NB4 (cell line): ENCODE measurements around the gene COQ4.
"Not testable (repeated sequence)": the region's sequence is repeated elsewhere in the genome, so short reads cannot be mapped to it uniquely, and the experiment has no call there.

Source experiments
- DNase-seq: peaks from one replicate; pipeline ENCODE4 v3.0.0; 2010; ENCODE audit warnings: low read depth
- H3K4me3 ChIP-seq: one replicate; pipeline ENCODE4 v1.5.1; 2011; ENCODE audit warnings: mild to moderate bottlenecking, low read depth, low read length, moderate library complexity
- CTCF ChIP-seq: IDR thresholded peaks from one replicate; pipeline ENCODE4 v1.5.1; 2012; ENCODE audit warnings: low read depth, low read length
- MAX ChIP-seq: IDR thresholded peaks from 2 replicates; pipeline ENCODE4 v1.6.1; 2011; ENCODE audit warnings: low read depth, low read length
- MYC ChIP-seq: IDR thresholded peaks from 2 replicates; pipeline ENCODE4 v1.6.1; 2011; ENCODE audit warnings: low read depth, low read length
- POLR2A ChIP-seq: IDR thresholded peaks from 2 replicates; pipeline ENCODE4 v1.6.1; 2011; ENCODE audit warnings: mild to moderate bottlenecking; ENCODE audit not compliant: insufficient read length; ENCODE audit errors: extremely low read depth

COQ4 gene

GRCh38 chr9:128322404-128323211 lies at the start of gene COQ4, which contains the start of gene TRUB2:
Gene COQ4, plus strand, starts transcription at chr9:128322839. Its CDS starts 20 bp downstream, at chr9:128322859.
Gene TRUB2, minus strand, starts transcription at chr9:128322447. Its CDS starts 39 bp downstream, at chr9:128322408.
- H3K4me3 ChIP-seq = peak within 1 kb of the TSS; percentile 89
- peak; percentile 96 for DNase-seq
- TF ChIP-seq POLR2A (peak; percentile 84), MAX (peak; percentile 95), CTCF (no peak), MYC (peak; percentile 98)

GRCh38 chr9:128274245-128274644 lies 48.4 kb upstream of the COQ4 start:
- H3K4me3 ChIP-seq = no peak overlapping the region
- no peak for DNase-seq
- TF ChIP-seq CTCF = no peak
- TF ChIP-seq MAX = no peak
- no peak for TF ChIP-seq POLR2A
- no peak for TF ChIP-seq MYC

GRCh38 chr9:128275198-128276007 lies 47.2 kb upstream of the COQ4 start, which contains the start of gene GOLGA2:
Gene GOLGA2, minus strand, starts transcription at chr9:128276007. Its CDS starts 31 bp downstream, at chr9:128275976.
- peak; percentile 28 for DNase-seq
- TF ChIP-seq MAX = no peak
- TF ChIP-seq MYC = no peak
- TF ChIP-seq POLR2A = no peak
- TF ChIP-seq CTCF = no peak
- H3K4me3 ChIP-seq = peak within 1 kb of the TSS; percentile 72

GRCh38 chr9:128276008-128276573 lies 46.5 kb upstream of the COQ4 start, which contains the start of gene SWI5:
Gene SWI5, plus strand, starts transcription at chr9:128276276.
- no peak for TF ChIP-seq CTCF
- TF ChIP-seq MYC = peak; percentile 73
- peak; percentile 97 for TF ChIP-seq POLR2A
- TF ChIP-seq MAX = peak; percentile 77
- peak within 1 kb of the TSS; percentile 72 for H3K4me3 ChIP-seq
- DNase-seq = peak; percentile 98

- peak overlapping the region; percentile 72 for H3K4me3 ChIP-seq
- DNase-seq = no peak
- TF ChIP-seq MYC = no peak
- TF ChIP-seq CTCF = no peak
- TF ChIP-seq MAX = no peak
- no peak for TF ChIP-seq POLR2A
Observed at GRCh38 chr9:128276574-128277270, 45.9 kb upstream of the COQ4 start.

- DNase-seq, H3K4me3 ChIP-seq: not testable (repeated sequence)
Observed at GRCh38 chr9:128279088-128280073, 43.3 kb upstream of the COQ4 start.
